Rectal smooth muscle tissue (tissue), 1 donor: ENCODE data around the gene PRPF40A.

Experiments used
- H3K27ac ChIP-seq: one replicate; pipeline ENCODE4 v1.7.0; 2013; ENCODE audit warnings: low read depth, low read length, inconsistent platforms
- H3K27me3 ChIP-seq: one replicate; pipeline ENCODE4 v1.7.0; 2013; ENCODE audit warnings: low read length; ENCODE audit not compliant: control insufficient read depth, insufficient read depth
- H3K36me3 ChIP-seq: one replicate; pipeline ENCODE4 v1.7.0; 2013; ENCODE audit warnings: low read length; ENCODE audit not compliant: control insufficient read depth, insufficient read depth
- H3K4me1 ChIP-seq: one replicate; pipeline ENCODE4 v1.7.0; 2013; ENCODE audit warnings: low read length; ENCODE audit not compliant: control insufficient read depth, insufficient read depth
- H3K4me3 ChIP-seq: one replicate; pipeline ENCODE4 v1.7.0; 2013; ENCODE audit warnings: low read length
- H3K9ac ChIP-seq: one replicate; pipeline ENCODE4 v1.7.0; 2013; ENCODE audit warnings: low read length

PRPF40A gene

GRCh38 chr2:152623076-152623740 lies 94.1 kb downstream of the PRPF40A start:
- Histone ChIP-seq H3K4me3 (no peak overlapping the region), H3K4me1 (peaks cover 3% of the 10 kb centered on the region), H3K27ac (no peak overlapping the region), H3K36me3 (no peaks in the 10 kb centered on the region), H3K9ac (no peak overlapping the region), H3K27me3 (no peaks in the 10 kb centered on the region)

DNA sequence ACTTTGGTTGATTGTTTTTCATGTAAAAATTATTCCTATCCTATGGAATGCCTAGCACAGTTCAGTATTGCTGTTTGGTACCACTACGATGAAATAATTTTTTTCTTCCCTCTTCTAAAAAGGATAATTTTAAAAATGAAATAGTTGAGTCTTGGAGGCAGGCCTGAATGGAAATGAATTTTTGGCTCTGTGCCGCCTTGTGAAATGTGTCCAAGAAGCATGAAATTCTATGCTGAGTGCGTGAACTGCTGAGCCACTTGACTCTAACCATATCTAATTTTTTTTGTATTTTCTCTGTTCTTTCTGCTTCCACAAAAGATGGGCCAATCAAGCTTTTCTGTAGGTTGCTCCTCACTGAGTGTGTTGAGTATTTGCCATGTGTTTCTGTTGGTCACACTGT lies 95.0 kb downstream of the PRPF40A start:
- Histone ChIP-seq H3K9ac (no peak overlapping the region), H3K27ac (no peak overlapping the region), H3K4me1 (peaks cover 3% of the 10 kb centered on the region), H3K4me3 (no peak overlapping the region), H3K27me3 (no peaks in the 10 kb centered on the region), H3K36me3 (no peaks in the 10 kb centered on the region)

DNA sequence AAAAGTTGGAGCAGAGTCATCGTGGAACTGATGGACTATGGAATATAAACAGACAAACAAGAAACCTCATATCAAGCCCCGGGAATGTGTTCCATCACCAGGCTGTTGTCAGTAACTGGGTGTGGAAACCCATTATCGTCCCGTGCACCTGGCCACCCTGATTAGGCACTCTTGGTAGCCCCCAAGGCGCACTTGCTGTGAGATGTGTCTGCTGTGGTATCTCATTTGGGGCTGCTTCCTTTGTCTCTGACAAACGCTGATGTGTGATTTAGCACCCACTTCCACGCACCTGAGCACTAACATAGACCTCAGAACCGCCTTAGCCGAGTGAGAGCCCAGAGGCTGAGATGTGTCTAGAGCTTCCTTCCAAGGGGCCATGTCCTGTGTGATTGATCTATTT lies 96.3 kb downstream of the PRPF40A start:
- no peak overlapping the region for H3K9ac ChIP-seq
- no peaks in the 10 kb centered on the region for H3K27me3 ChIP-seq
- peak overlapping the region; percentile 87 for H3K27ac ChIP-seq
- H3K4me1 ChIP-seq: peaks cover 3% of the 10 kb centered on the region
- H3K36me3 ChIP-seq: no peaks in the 10 kb centered on the region
- H3K4me3 ChIP-seq: no peak overlapping the region

DNA sequence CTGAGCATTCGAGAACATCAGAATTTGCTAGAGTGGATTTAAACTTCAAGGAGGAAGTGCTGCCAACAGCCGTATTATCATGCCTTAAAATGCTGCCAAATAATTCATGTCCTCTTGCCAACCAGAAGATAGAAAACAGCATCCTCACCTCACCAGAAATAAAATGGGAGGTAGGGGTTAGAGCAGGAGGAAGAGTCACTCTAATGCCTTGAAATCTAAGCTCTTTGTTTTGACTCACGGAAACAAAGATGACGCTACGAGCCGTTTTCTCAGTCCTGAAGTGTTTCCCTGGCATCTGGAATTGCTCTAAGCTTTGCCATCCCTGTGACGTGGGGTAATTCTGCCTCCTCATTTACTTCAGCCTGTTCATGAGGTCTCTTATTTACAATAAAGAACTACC lies 97.1 kb downstream of the PRPF40A start:
- Histone ChIP-seq H3K4me1 (peaks cover 3% of the 10 kb centered on the region), H3K27ac (peak overlapping the region; percentile 87), H3K4me3 (peak overlapping the region; percentile 7), H3K36me3 (no peaks in the 10 kb centered on the region), H3K9ac (no peak overlapping the region), H3K27me3 (no peaks in the 10 kb centered on the region)

- no peaks in the 10 kb centered on the region for H3K27me3 ChIP-seq
- H3K4me3 ChIP-seq: no peak overlapping the region
- H3K36me3 ChIP-seq: no peaks in the 10 kb centered on the region
- no peak overlapping the region for H3K27ac ChIP-seq
- peaks cover 3% of the 10 kb centered on the region for H3K4me1 ChIP-seq
- H3K9ac ChIP-seq: no peak overlapping the region
Measured at GRCh38 chr2:152618193-152618564, 99.1 kb downstream of the PRPF40A start.

- Histone ChIP-seq H3K4me1 (peaks cover 3% of the 10 kb centered on the region), H3K9ac (no peak overlapping the region), H3K36me3 (no peaks in the 10 kb centered on the region), H3K4me3 (no peak overlapping the region), H3K27ac (no peak overlapping the region), H3K27me3 (no peaks in the 10 kb centered on the region)
Measured at GRCh38 chr2:152617456-152618192, 99.6 kb downstream of the PRPF40A start.

- Histone ChIP-seq H3K27me3 (no peaks in the 10 kb centered on the region), H3K36me3 (no peaks in the 10 kb centered on the region), H3K27ac (no peak overlapping the region), H3K9ac (no peak overlapping the region), H3K4me1 (peaks cover 3% of the 10 kb centered on the region), H3K4me3 (no peak overlapping the region)
Measured at GRCh38 chr2:152615177-152615576, 102.1 kb downstream of the PRPF40A start.

- Histone ChIP-seq H3K9ac (no peak overlapping the region), H3K4me3 (no peak overlapping the region), H3K27me3 (no peaks in the 10 kb centered on the region), H3K4me1 (no peaks in the 10 kb centered on the region), H3K36me3 (no peaks in the 10 kb centered on the region), H3K27ac (no peak overlapping the region)
Measured at GRCh38 chr2:152613235-152613634, 104.0 kb downstream of the PRPF40A start.

DNA sequence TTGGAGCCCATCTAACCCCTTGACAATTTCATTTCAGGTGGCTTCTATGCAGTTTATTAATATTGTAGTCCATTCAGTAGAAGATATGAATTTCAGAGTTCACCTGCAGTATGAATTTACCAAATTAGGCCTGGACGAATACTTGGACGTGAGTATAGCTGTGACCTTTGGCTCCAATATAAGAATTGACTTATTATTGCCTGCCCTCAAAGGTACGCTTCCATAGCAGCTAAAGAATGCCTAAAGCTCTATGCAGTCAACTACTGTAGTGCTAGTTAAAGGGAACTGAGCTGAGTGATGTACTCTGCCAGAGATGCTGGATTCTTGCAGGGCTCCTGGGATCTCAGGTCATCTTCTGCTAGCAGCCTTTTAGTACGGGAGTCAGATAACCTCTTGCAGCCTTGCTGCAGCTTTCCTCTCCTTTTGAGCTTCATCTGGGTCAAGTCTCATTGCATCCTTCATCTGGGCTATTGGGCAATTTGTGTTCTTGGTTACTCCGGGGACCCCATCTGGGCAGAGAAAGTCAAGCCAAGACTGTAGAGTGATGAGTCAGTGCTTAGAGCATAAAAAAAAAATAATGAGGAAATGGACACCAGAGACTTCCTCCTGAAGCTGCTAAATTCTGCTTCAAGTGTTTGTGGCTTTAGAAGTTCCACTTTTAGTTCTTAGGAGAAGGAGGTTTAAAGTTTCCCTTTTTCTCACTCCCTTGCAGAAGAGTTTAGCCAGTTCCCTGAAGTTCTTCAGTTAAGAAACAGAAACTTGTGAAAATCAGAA lies 105.6 kb downstream of the PRPF40A start:
- H3K27me3 ChIP-seq: no peaks in the 10 kb centered on the region
- no peak overlapping the region for H3K4me3 ChIP-seq
- H3K4me1 ChIP-seq: no peaks in the 10 kb centered on the region
- H3K27ac ChIP-seq: peak overlapping the region; percentile 28
- no peak overlapping the region for H3K9ac ChIP-seq
- H3K36me3 ChIP-seq: no peaks in the 10 kb centered on the region

- Histone ChIP-seq H3K36me3 (no peaks in the 10 kb centered on the region), H3K4me1 (no peaks in the 10 kb centered on the region), H3K27ac (no peak overlapping the region), H3K4me3 (no peak overlapping the region), H3K27me3 (no peaks in the 10 kb centered on the region), H3K9ac (no peak overlapping the region)
Measured at GRCh38 chr2:152609699-152610098, 107.6 kb downstream of the PRPF40A start.

DNA sequence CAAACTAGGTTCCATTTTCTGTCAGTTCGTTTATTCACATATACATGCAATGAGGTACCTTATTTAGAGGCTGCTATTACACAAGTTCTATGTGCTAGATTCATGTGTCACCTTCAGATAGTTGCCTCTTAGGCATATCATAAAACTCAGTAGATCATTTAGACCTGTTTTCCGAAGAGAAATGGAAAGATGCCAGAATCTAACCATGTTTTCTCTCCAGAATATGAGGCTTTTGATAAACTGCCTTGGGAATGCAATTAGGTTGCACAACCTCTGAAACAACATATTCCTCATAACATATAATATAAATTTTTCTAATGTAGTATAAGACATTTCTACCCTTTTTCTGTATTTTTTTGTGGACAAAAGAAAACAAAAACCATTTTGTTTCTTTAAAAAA lies 108.1 kb downstream of the PRPF40A start:
- Histone ChIP-seq H3K36me3 (no peaks in the 10 kb centered on the region), H3K4me3 (no peak overlapping the region), H3K27me3 (no peaks in the 10 kb centered on the region), H3K9ac (no peak overlapping the region), H3K4me1 (no peaks in the 10 kb centered on the region), H3K27ac (no peak overlapping the region)

DNA sequence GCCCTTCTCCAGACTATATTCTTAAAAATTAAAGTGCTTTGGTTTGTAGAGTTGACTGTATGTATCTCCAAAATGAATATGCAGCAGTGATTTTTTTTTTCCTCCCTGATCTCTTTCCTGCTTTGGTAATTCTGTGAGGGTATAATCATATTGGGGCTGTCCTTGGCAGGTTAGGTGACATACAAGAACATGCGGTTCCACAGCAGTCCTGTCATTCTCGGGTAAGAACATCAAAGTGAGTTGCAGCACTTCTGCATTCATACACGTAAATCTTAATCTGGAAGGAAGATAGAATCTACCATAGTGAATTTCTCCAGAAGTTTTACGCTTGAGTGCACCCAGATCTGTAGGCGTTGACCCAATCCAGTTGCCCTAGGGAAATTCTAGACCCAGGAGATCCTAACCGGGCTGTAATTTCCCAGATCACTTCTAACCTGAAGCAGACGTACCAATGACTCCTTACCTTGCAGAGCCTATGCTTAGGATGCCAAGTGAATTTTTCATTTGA lies 109.4 kb downstream of the PRPF40A start:
- Histone ChIP-seq H3K4me1 (no peaks in the 10 kb centered on the region), H3K27ac (no peak overlapping the region), H3K4me3 (no peak overlapping the region)

More for the DNA sequence above, 109.4 kb downstream of the PRPF40A start:
- no peak overlapping the region for H3K9ac ChIP-seq
- no peaks in the 10 kb centered on the region for H3K36me3 ChIP-seq
- no peaks in the 10 kb centered on the region for H3K27me3 ChIP-seq
